HG03571 (cell line): ENCODE measurements around the gene KRTAP12-2.
"Not testable (repeated sequence)": the region's sequence is repeated elsewhere in the genome, so short reads cannot be mapped to it uniquely, and the experiment has no call there.

Experiments
- ATAC-seq: cut with Tn5 transposase; IDR thresholded peaks from one replicate; pipeline ENCODE4 v1.9.1; 2021; ENCODE audit not compliant: unreplicated experiment

KRTAP12-2 gene

GRCh38 chr21:44702973-44703730 is 36.4 kb upstream of the KRTAP12-2 start:
- ATAC-seq = no peak

DNA sequence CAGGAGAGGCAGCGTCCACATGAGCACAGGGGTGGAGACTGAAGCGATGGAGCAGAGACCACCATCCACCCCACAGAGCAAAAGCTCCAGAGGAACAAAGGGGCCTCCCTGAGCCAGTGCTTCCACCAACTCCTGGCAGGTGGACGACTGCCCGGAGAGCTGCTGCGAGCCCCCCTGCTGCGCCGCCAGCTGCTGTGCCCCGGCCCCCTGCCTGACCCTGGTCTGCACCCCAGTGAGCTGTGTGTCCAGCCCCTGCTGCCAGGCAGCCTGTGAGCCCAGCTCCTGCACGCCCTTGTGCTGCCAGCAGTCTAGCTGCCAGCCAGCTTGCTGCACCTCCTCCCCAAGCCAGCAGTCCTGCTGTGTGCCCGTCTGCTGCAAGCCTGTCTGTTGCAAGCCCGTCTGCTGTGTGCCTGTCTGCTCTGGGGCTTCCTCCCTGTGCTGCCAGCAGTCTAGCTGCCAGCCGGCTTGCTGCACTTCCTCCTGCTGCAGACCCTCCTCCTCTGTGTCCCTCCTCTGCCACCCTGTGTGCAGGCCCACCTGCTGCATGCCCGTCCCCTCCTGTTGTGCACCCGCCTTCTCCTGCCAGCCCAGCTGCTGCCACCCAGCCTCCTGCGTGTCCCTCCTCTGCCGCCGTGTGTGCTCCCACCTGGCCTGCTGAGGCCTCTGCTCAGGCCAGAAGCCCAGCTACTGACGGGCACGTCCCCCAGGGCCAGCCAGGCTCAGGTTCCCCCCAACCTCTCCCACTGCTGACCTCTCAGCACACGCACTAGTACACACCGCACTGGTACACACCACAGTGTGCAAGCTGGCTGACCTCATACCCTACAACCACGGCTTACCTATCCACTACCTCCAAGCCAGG is 35.6 kb upstream of the KRTAP12-2 start:
- no peak for ATAC-seq

GRCh38 chr21:44701541-44701940 is 34.8 kb upstream of the KRTAP12-2 start:
- ATAC-seq = no peak

- ATAC-seq = no peak
Observed at GRCh38 chr21:44701023-44701400, 34.3 kb upstream of the KRTAP12-2 start.

DNA sequence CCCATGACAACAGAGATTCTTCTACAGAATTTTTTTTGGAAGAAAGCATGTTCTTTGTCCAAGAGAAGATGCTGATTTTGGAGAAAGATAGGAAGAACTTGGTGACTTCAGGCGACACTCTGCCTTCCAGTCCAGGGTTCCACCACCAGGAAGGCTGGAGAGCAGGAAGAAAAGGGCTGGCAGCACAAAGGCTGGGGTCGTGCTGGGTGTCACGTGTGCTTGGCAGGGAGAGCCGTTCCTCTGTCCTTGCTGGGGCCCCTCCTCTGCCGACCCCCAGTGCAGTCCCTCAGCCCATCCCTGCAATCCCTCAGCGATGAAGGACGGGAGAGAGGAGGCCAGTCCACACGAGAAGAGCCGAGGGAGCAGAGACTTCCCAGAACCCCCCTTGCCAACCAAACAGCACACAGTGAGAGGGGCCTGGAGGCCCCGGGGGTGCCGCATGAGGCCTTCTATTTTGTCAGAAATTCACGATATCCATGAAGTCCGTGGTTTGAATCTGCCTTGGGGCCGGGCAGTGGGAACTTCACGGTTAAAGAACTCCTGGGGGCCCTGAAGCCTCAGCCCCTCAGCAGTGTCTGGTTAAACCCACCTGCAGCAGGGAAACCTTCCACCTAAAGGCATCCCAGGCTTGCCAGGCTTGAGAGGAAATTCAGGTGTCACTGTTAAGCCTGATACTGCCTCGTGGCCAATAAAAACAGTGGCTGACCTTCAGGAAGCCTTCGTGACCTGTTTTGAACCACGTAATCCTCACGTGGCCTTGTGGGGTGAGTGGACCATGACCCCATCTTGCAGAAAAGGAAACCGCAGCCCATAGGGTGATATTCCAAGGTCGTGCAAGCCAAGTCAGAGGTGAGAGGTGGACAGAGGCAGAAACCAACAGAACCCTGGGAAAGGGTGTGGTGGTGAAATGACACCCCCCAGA is 33.6 kb upstream of the KRTAP12-2 start:
- ATAC-seq = no peak

DNA sequence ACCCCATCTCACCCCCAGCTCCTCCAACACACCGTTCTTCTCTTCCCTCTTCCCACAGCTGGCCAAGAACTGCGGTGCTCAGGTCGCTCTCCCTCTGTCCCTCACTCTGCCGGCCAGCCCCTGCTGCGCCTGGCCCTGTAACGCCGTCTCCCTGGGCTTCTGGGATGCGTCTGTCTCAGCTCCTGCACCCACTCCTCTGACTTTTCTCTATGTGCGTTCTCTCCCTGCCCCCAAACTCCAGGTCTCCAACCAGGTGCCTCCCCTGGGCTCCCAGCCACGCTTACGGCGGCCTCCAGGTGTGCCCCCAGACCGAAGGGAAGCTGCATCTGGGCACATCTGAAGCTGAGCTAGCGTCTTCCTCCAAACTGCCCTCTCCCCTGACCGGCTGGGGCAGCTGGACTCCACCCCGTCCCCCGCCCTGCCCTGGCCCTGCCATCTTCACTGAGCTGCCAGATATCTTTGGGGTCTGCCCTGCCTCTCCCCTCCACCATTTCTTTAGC is 32.8 kb upstream of the KRTAP12-2 start:
- ATAC-seq = no peak

DNA sequence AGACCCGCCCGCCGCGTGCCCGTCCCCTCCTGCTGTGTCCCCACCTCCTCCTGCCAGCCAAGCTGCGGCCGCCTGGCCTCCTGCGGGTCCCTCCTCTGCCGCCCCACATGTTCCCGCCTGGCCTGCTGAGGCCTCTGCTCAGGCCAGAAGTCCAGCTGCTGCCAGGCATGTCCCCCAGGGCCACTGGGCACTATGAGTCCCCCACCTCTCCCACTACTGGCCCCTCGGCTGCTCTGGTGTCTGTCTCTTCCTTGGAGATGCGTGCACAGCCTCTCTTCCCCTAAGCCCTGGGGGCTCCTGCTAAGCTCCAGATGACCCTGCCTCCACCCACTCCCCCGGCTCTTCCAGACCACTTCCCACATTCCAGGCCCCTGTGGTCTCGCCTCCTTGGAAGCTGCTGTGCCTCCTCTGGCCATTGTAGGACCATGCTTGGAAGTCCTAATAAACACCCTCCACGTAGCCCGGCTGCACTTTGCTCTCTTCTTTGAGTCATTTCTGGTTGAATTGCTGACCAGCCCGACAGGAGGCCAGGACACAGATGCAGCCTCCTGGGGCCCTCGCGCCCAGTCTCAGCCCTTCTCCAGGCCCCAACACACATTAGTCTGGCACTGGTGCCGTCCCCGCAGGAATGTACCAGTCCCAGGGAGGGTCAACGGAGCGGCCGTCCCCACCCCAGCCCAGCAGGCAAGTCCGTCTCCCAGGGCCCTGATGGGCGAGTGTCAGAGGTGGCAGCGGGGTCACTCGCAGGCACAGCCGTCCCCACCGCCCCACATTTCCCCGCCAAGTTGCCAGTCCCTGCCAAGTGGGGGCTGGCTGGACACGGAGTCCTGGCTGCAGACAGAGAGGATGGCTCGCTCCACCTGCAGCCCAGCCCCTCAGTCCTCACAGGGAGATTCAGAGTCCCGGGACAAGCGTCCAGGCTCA is 31.3 kb upstream of the KRTAP12-2 start:
- no peak for ATAC-seq

GRCh38 chr21:44697172-44697810 is 30.6 kb upstream of the KRTAP12-2 start, which contains the start of gene KRTAP10-12:
Gene KRTAP10-12, plus strand, starts transcription at chr21:44697172. Its CDS starts 30 bp downstream, at chr21:44697202.
- not testable (repeated sequence) for ATAC-seq

GRCh38 chr21:44696572-44696971 is 29.8 kb upstream of the KRTAP12-2 start:
- ATAC-seq = no peak

- ATAC-seq = no peak
Observed at GRCh38 chr21:44695641-44696040, 28.9 kb upstream of the KRTAP12-2 start.

- ATAC-seq = no peak
Observed at GRCh38 chr21:44695184-44695583, 28.5 kb upstream of the KRTAP12-2 start.

DNA sequence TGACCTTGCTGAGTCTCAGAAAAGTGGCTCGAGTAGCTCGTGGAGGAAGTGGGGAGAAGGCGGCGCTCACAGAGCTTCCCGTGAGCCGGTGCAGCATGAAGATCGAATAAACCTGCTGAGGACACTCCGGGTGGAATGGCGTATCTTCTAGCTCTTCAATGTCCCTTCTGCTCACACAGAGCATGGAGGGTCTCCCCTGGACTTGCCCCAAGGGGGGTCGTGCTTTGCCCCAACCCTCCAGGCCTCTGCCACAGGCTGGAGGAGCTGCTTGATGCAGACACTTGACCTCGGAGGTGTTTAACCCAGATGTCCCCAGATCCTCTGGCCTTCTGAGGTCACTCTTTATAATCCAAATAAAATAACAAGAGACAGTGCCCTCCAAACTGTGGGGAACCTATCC is 28.0 kb upstream of the KRTAP12-2 start:
- no peak for ATAC-seq

- ATAC-seq = no peak
Observed at GRCh38 chr21:44692798-44693512, 26.2 kb upstream of the KRTAP12-2 start.

- ATAC-seq = no peak
Observed at GRCh38 chr21:44691686-44692085, 25.0 kb upstream of the KRTAP12-2 start.

GRCh38 chr21:44689740-44690139 is 23.0 kb upstream of the KRTAP12-2 start:
- not testable (repeated sequence) for ATAC-seq

GRCh38 chr21:44687671-44688070 is 20.9 kb upstream of the KRTAP12-2 start:
- ATAC-seq = no peak

GRCh38 chr21:44686843-44687561 is 20.3 kb upstream of the KRTAP12-2 start:
- ATAC-seq = no peak
